GM13976 (cell line): ENCODE measurements around the gene LPA.
"Not testable (repeated sequence)": the region's sequence is repeated elsewhere in the genome, so short reads cannot be mapped to it uniquely, and the experiment has no call there.

Experiments used
- DNase-seq: peaks from one replicate; pipeline ENCODE4 v3.0.0; 2012; ENCODE audit warnings: low spot score
- in situ Hi-C: fragments of 300-500 bp; cut with MboI; formaldehyde crosslinking; loops from one replicate; pipeline ENCODE4 v1.12.0; 2022; ENCODE audit warnings: low sequenced_read_pairs, mixed read lengths, inconsistent platforms; ENCODE audit not compliant: unreplicated experiment
- TF ChIP-seq, protein P1 (sequence below): IDR thresholded peaks from 2 replicates; pipeline ENCODE4 v1.5.1; 2012; ENCODE audit warnings: borderline replicate concordance, mild to moderate bottlenecking; ENCODE audit not compliant: insufficient read depth; ENCODE audit errors: extremely low read depth, missing control alignments, control extremely low read depth

The LPA gene

DNA sequence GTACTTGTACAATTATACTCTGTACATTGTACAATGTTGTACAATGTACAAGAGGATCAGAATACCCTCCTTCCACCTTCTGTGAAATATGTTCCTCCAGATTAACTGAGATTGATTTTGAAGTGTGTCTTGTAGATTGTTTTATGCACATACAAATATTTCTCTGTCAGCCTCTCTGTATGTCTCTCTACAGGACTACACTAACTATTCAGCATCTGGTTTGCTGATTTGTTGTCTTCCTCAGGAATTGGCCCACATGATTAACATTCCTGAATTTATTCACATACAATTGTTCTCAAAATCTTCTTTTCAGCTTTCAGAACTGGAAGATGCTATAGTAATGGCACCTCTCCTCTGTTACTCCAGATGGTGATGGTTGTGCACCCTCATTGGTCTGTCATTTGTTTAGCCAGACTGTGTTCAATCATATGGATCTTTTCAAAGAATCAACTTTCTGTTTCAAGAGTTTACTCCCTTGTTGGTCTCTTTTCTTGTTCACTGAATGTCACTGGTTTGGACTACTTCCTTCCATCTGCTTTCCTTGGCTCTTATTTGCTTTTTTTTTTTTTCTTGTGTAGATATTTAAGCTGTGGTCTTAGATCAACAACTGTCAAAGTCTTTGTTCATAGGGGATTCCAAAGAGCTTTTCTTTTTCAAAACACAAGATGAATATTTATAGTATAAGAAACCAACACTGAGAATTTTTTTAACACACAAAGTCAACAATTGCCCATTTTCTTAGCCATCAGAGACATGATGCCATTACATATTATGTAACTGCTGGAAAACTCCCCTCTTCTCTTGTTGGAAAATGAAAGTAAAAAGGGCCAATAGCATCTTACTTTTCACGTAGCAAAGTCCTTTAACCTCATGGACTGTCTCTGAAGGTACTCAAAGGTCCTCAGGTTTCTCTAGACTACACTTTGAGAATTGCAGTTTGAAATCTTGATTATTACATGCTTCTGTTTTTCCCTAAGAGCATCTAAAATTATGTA is 67.9 kb downstream of the LPA start:
- in situ Hi-C loops = no loop called here
- DNase-seq = no peak
- TF ChIP-seq, protein P1, sequence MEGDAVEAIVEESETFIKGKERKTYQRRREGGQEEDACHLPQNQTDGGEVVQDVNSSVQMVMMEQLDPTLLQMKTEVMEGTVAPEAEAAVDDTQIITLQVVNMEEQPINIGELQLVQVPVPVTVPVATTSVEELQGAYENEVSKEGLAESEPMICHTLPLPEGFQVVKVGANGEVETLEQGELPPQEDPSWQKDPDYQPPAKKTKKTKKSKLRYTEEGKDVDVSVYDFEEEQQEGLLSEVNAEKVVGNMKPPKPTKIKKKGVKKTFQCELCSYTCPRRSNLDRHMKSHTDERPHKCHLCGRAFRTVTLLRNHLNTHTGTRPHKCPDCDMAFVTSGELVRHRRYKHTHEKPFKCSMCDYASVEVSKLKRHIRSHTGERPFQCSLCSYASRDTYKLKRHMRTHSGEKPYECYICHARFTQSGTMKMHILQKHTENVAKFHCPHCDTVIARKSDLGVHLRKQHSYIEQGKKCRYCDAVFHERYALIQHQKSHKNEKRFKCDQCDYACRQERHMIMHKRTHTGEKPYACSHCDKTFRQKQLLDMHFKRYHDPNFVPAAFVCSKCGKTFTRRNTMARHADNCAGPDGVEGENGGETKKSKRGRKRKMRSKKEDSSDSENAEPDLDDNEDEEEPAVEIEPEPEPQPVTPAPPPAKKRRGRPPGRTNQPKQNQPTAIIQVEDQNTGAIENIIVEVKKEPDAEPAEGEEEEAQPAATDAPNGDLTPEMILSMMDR = no peak

DNA sequence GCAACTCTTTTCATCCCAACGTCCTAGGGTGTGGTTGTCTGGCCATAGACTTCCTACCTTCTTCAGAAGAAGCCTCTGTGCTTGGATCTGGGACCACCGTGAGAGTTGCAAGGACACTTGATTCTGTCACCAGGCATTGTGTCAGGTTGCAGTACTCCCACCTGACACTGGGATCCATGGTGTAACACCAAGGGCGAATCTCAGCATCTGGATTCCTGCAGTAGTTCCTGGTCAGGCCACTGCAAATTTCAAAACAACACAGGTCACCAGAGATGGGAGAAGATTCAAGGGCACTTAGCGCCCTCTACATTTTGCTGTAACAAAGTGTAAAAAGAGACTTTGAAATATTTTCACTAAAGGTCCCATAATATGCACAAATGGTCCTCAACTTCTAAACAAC is 68.8 kb downstream of the LPA start:
- in situ Hi-C loops, DNase-seq: not testable (repeated sequence)

DNA sequence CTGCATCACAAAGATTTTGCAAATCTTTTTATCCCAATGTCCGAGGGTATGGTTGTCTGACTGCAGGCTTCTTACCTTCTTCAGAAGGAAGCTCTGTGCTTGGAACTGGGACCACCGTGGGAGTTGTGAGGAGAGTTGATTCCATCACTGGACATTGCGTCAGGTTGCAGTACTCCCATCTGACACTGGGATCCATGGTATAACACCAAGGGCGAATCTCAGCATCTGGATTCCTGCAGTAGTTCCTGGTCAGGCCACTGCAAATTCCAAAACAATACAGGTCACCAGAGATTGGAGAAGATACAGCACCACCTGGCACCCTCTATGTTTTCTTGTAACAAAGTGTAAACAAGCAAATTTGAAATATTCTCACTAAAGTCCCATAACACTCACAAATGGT is 77.7 kb downstream of the LPA start:
- DNase-seq = no peak
- TF ChIP-seq, protein P1 = no peak
- in situ Hi-C loops = no loop called here

DNA sequence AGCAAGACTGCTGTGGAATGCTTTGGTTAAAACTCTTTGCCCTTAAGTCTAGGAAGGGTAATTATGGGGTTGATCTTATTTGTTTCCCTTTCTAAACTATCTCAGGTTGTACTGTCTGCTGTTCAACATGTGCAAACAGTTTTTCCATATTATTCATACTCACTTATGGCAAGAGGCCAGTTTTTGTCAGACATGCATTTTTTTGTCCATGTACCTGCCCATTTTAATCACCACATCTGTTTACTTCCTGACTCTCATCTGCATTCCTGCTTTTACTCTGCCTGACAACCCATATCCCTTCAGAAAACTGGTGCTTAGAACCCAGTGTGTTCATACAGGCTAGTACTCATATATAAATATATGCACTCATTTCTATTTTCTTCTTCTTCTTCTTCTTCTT is 80.3 kb downstream of the LPA start:
- in situ Hi-C loops = no loop called here
- TF ChIP-seq, protein P1 = no peak
- no peak for DNase-seq

DNA sequence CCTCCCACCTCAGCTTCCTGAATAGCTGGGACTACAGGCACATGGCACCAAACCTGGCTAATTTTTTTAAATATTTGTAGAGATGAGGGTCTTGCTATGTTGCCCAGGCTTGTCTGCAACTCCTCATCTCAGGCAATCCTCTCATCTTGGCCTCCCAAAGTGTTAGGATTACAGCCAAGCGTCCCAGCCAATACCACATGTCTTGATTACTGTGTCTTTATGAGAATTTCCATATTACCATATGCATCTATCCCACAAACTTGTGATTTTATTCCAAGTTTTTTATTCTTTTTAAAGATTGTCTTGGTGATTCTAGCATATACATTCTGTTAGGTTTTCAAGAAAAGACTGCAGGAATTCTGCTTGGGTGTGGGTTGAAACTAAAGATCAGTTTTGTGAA is 82.7 kb downstream of the LPA start:
- TF ChIP-seq, protein P1 = no peak
- in situ Hi-C loops = no loop called here
- DNase-seq = no peak

DNA sequence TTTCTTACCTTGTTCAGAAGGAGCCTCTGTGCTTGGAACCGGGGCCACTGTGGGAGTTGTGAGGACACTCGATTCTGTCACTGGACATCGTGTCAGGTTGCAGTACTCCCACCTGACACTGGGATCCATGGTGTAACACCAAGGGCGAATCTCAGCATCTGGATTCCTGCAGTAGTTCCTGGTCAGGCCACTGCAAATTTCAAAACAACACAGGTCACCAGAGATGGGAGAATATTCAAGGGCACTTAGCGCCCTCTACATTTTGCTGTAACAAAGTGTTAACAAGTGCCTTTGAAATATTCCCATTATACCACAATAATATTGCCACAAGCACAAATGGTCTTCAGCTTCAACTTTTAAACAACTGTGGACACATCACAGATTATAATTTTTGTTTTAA is 85.6 kb downstream of the LPA start:
- DNase-seq, in situ Hi-C loops: not testable (repeated sequence)

DNA sequence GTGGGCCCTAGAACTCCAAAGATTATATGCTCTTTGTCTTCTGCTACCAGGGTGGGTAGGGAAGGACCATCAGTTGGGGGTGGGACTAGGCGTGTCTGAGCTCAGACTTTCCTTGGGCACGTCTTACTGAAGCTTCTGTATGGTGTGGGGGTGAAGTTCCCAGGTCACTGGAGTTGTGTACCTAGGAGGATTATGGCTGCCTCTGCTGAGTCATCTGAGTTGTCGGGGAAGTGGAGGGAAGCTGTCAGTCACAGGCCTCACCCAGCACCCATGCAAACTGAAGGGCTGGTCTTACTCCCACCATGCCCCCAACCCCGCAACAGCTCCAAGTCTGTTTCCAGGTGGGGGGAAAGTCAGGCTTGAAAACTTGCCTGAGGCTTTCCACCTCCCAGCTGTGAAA is 90.1 kb downstream of the LPA start:
- TF ChIP-seq, protein P1 = no peak
- DNase-seq = no peak
- in situ Hi-C loops = no loop called here

DNA sequence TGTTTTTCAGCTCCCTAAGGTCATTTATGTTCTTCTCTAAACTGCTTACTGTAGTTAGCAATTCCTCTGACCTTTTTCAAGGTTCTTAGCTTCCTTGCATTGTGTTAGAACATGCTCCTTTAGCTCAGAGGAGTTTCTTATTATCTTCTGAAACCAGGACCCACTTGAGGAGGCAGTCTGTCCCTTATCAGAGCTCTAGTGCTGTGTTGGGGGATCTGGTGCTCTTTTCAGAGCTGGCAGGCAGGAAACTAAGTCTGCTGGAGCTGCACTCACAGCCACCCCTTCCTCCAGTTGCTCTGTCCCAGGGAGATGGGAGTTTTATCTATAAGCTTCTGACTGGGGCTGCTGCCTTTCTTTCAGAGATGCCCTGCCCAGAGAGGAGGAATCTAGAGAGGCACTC is 92.9 kb downstream of the LPA start:
- in situ Hi-C loops, DNase-seq: not testable (repeated sequence)
